Left renal cortex interstitium (tissue), 4 donors: ENCODE results near the gene RASA4. TPM values are rescaled to one million over a fixed set of nuclear protein-coding genes. Genes with fewer than 3 reads are reported as not detected.
"Not testable (repeated sequence)": the region's sequence is repeated elsewhere in the genome, so short reads cannot be mapped to it uniquely, and the experiment has no call there.

Experiments
- DNase-seq, 4 donors: peaks; one replicate each; pipeline ENCODE4 v3.0.0-alpha.2; 2013; ENCODE audit warnings: low read depth in 4 of 4, low spot score in 2 of 4, missing footprints in 1 of 4
- polyA plus RNA-seq, 4 donors: library from polyadenylated mRNA; unstranded; fragments of 120-200 nt; gene quantifications; one replicate each; pipeline ENCODE4 v1.2.1, GENCODE V29; 2013; ENCODE audit not compliant: insufficient read length in 4 of 4

Gene RASA4
- polyA plus RNA-seq, 4 donors: 21.3 to 69.9 (median 49.1) TPM

GRCh38 chr7:102545288-102545687 is 71.3 kb downstream of the RASA4 start:
- DNase-seq: not testable (repeated sequence)

- DNase-seq: not testable (repeated sequence)
Measured at GRCh38 chr7:102544372-102544771, 72.2 kb downstream of the RASA4 start.

GRCh38 chr7:102543596-102543995 is 73.0 kb downstream of the RASA4 start, which contains the start of gene UPK3BL2:
TSS of gene UPK3BL2 (minus strand) at chr7:102543696. CDS start at chr7:102543636, 60 bp downstream.
- DNase-seq: not testable (repeated sequence)

GRCh38 chr7:102542771-102543170 is 73.8 kb downstream of the RASA4 start:
- not testable (repeated sequence) for DNase-seq

GRCh38 chr7:102542083-102542482 is 74.5 kb downstream of the RASA4 start:
- DNase-seq: not testable (repeated sequence)

- DNase-seq: not testable (repeated sequence)
Measured at GRCh38 chr7:102540604-102541003, 76.0 kb downstream of the RASA4 start.

GRCh38 chr7:102535062-102535615 is 81.4 kb downstream of the RASA4 start:
- not testable (repeated sequence) for DNase-seq

GRCh38 chr7:102532127-102532526 is 84.4 kb downstream of the RASA4 start:
- not testable (repeated sequence) for DNase-seq

- DNase-seq: not testable (repeated sequence)
Measured at GRCh38 chr7:102531583-102531982, 85.0 kb downstream of the RASA4 start.

- DNase-seq: not testable (repeated sequence)
Measured at GRCh38 chr7:102527822-102528793, 88.4 kb downstream of the RASA4 start.

GRCh38 chr7:102527182-102527581 is 89.4 kb downstream of the RASA4 start:
- DNase-seq: not testable (repeated sequence)

- DNase-seq: not testable (repeated sequence)
Measured at GRCh38 chr7:102524803-102525202, 91.8 kb downstream of the RASA4 start.

Other genes with a start within 250 kb of the RASA4 start
- gene PRKRIP1, start 220.4 kb downstream of the RASA4 start, polyA plus RNA-seq: 10 to 100 TPM; 30.2 to 46.9 (median 38.6) TPM
- 10 to 100 TPM; 16.7 to 28.7 (median 22.5) TPM for gene ORAI2, start 183.2 kb downstream of the RASA4 start, polyA plus RNA-seq
- gene ALKBH4, start 151.9 kb downstream of the RASA4 start, polyA plus RNA-seq: 10 to 100 TPM; 10.3 to 16.7 (median 14.6) TPM
- gene LRWD1, start 151.8 kb downstream of the RASA4 start, polyA plus RNA-seq: 10 to 100 TPM; 15.9 to 26.0 (median 23.3) TPM
- gene POLR2J, start 137.8 kb downstream of the RASA4 start, polyA plus RNA-seq: 10 to 100 TPM; 25.8 to 52.0 (median 34.5) TPM
- gene RASA4B, start 99.0 kb downstream of the RASA4 start, polyA plus RNA-seq: 10 to 100 TPM in 3 of 4 donors, 1 to 10 TPM in 1; 6.8 to 19.5 (median 14.9) TPM
- 10 to 100 TPM in 2 of 4 donors, 1 to 10 TPM in 2; 2.5 to 26.8 (median 13.9) TPM for gene UPK3BL2, start 73.1 kb downstream of the RASA4 start, polyA plus RNA-seq
- gene SPDYE2, start 65.5 kb downstream of the RASA4 start, polyA plus RNA-seq: 10 to 100 TPM in 1 of 4 donors, 1 to 10 TPM in 2, under 1 TPM in 1; 0.93 to 10.5 (median 5.3) TPM
- gene POLR2J3, start 44.2 kb downstream of the RASA4 start, polyA plus RNA-seq: 10 to 100 TPM; 54.8 to 94.5 (median 74.6) TPM
- 10 to 100 TPM in 3 of 4 donors, 1 to 10 TPM in 1; 8.6 to 34.8 (median 16.1) TPM for gene UPK3BL1, start 26.0 kb upstream of the RASA4 start, polyA plus RNA-seq
- 1 to 10 TPM in 2 of 4 donors, under 1 TPM in 2; 0.60 to 3.6 (median 2.0) TPM for gene SPDYE2B, start 33.6 kb upstream of the RASA4 start, polyA plus RNA-seq
- gene POLR2J2, start 54.9 kb upstream of the RASA4 start, polyA plus RNA-seq: 1 to 10 TPM in 3 of 4 donors, under 1 TPM in 1; 0.59 to 5.3 (median 2.9) TPM
- gene FAM185A, start 132.2 kb upstream of the RASA4 start, polyA plus RNA-seq: 10 to 100 TPM in 3 of 4 donors, 1 to 10 TPM in 1; 9.3 to 13.2 (median 11.7) TPM